ENCODE measurements around the gene NKX2-1. TPM values are rescaled to one million over a fixed set of nuclear protein-coding genes. Genes with fewer than 3 reads are reported as not detected.
"Not testable (repeated sequence)": the region's sequence is repeated elsewhere in the genome, so short reads cannot be mapped to it uniquely, and the experiment has no call there.

The NKX2-1 gene
- total RNA-seq, 4 donors from 2014 or later, result not detected

DNA sequence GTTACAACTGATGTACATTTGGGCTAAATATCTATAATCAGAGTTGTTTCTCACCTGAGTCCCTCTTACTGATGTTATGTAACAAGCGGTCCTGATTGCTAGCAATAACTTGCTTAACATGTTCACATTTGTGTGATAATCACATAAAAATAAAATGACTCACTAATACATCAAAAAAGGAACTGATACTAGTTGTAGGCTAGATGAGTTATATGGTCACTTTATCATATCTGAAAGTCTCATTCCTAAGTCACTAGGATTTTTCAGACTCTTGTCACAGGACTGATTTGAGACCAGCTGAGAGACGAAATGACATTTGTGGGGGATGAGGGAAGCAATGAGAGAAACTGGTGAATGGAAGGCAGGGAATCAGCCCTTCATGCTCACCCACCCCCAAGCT is 34.3 kb downstream of the NKX2-1 start:
- Histone ChIP-seq H3K4me1 (no peaks in the 10 kb centered on the region), H3K27me3 (peaks cover 47% of the 10 kb centered on the region), H3K27ac (no peak overlapping the region), H3K9me3 (no peaks in the 10 kb centered on the region), H3K36me3 (no peaks in the 10 kb centered on the region), H3K4me3 (no peak overlapping the region)
- intact Hi-C loops (cut with DNase I; ENCODE audit: low total_unique reads) (no loop called here), in situ Hi-C loops (cut with MboI; ENCODE audit: low pct_ligation_motif_present in 1 of 4, low pct_unique_long_range_greater_than_20kb in 1 of 4, low sequenced_read_pairs in 3 of 4) (no loop called here)
- no peak for DNase-seq
- 50 to 76% methylated on average over 2 of the region's 2 CpGs for WGBS, 2 donors (ENCODE audit: low coverage in 1 of 2)
- TF ChIP-seq, protein P1, sequence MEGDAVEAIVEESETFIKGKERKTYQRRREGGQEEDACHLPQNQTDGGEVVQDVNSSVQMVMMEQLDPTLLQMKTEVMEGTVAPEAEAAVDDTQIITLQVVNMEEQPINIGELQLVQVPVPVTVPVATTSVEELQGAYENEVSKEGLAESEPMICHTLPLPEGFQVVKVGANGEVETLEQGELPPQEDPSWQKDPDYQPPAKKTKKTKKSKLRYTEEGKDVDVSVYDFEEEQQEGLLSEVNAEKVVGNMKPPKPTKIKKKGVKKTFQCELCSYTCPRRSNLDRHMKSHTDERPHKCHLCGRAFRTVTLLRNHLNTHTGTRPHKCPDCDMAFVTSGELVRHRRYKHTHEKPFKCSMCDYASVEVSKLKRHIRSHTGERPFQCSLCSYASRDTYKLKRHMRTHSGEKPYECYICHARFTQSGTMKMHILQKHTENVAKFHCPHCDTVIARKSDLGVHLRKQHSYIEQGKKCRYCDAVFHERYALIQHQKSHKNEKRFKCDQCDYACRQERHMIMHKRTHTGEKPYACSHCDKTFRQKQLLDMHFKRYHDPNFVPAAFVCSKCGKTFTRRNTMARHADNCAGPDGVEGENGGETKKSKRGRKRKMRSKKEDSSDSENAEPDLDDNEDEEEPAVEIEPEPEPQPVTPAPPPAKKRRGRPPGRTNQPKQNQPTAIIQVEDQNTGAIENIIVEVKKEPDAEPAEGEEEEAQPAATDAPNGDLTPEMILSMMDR (IDR thresholded peaks at IDR 0.05), result no peak
- TF ChIP-seq EP300 (IDR thresholded peaks at IDR 0.05; ENCODE audit: low read depth), result no peak
- no peak for TF ChIP-seq POLR2A (IDR thresholded peaks at IDR 0.05)
- TF ChIP-seq POLR2AphosphoS5 (IDR thresholded peaks at IDR 0.05), result no peak

DNA sequence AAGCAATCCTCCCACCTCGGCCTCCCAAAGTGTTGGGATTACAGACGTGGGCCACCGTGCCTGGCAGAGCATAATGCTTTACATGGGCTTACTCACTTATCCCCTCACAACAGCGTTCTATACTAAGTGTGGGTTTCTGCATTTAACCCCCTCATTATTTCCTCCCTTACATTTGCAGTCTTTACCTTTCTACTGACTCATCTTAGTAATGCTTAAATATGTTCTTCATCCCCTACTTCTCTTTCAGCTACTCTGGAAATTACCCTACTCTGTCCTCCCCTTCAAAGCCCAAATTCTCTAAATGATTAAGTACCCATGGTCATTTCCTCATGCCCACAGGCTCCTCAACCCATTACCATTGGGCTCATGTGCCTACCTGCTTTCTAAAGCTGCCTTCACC is 40.7 kb downstream of the NKX2-1 start:
- intact Hi-C loops (cut with DNase I; ENCODE audit: low total_unique reads), result no loop called here

DNA sequence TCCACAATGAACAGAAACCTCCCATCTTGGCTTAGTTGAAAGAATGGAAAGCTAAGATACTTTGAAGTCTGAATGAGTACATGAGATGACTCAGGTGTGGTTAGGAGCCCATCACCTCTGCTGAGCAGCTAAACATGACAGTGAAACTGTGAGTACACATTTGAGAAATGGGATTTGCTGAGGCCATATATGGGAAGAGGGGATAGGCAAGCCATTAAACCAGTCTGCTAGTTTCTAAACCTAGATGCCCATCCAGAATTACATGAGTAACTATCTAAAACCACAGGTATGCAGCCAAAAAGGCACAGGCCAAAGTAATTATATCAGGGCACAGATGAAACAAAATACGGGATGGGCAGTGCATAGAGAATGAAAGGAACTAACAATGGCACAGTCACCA is 41.2 kb downstream of the NKX2-1 start:
- peaks cover 4% of the 10 kb centered on the region for H3K27me3 ChIP-seq
- no peak for DNase-seq
- H3K27ac ChIP-seq, result no peak overlapping the region
- WGBS, 2 donors (ENCODE audit: low coverage in 1 of 2), result 0% methylated on average over 1 of the region's 1 CpG; no CpG with 5 or more reads in 1 of the 2 donors
- no peaks in the 10 kb centered on the region for H3K9me3 ChIP-seq
- in situ Hi-C loops (cut with MboI; ENCODE audit: low pct_ligation_motif_present in 1 of 4, low pct_unique_long_range_greater_than_20kb in 1 of 4, low sequenced_read_pairs in 3 of 4) (no loop called here), intact Hi-C loops (cut with DNase I; ENCODE audit: low total_unique reads) (no loop called here)
- TF ChIP-seq, protein P1 (IDR thresholded peaks at IDR 0.05), result no peak
- TF ChIP-seq POLR2A (IDR thresholded peaks at IDR 0.05) (no peak), POLR2AphosphoS5 (IDR thresholded peaks at IDR 0.05) (no peak), EP300 (IDR thresholded peaks at IDR 0.05; ENCODE audit: low read depth) (no peak)
- no peaks in the 10 kb centered on the region for H3K4me1 ChIP-seq
- no peak overlapping the region for H3K4me3 ChIP-seq
- no peaks in the 10 kb centered on the region for H3K36me3 ChIP-seq

More for the DNA sequence above, 40.7 kb downstream of the NKX2-1 start:
- H3K36me3 ChIP-seq, result no peaks in the 10 kb centered on the region
- 64 to 81% methylated on average over 3 to 4 of the region's 4 CpGs for WGBS, 2 donors (ENCODE audit: low coverage in 1 of 2)
- no peak overlapping the region for H3K4me3 ChIP-seq
- no peak for DNase-seq
- no peaks in the 10 kb centered on the region for H3K4me1 ChIP-seq
- H3K27ac ChIP-seq, result no peak overlapping the region
- in situ Hi-C loops (cut with MboI; ENCODE audit: low pct_ligation_motif_present in 1 of 4, low pct_unique_long_range_greater_than_20kb in 1 of 4, low sequenced_read_pairs in 3 of 4), result no loop called here
- peaks cover 7% of the 10 kb centered on the region for H3K27me3 ChIP-seq
- TF ChIP-seq, protein P1 (IDR thresholded peaks at IDR 0.05), result no peak
- TF ChIP-seq POLR2A (IDR thresholded peaks at IDR 0.05) (no peak), EP300 (IDR thresholded peaks at IDR 0.05; ENCODE audit: low read depth) (no peak), POLR2AphosphoS5 (IDR thresholded peaks at IDR 0.05) (no peak)
- no peaks in the 10 kb centered on the region for H3K9me3 ChIP-seq

DNA sequence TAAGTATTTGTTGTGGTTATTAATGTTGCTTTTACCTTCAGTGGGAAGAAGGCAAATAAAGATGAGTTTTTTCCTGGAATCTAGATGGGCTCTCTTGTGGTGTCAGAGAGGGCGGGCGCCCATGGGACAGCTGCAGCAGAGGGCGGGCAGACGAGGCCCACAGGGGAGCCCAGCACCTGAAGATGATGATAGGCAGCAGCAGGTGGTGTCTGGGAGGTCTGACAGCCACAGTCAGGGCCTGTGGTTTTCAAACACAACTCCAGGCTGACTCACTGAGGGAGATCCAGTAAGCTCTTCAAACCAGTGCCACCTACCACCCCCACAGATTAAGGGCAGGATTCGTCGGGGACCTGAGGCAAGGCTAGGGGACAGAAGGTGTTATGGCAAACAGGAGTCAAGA is 42.8 kb downstream of the NKX2-1 start:
- in situ Hi-C loops (cut with MboI; ENCODE audit: low pct_ligation_motif_present in 1 of 4, low pct_unique_long_range_greater_than_20kb in 1 of 4, low sequenced_read_pairs in 3 of 4), result no loop called here
- no peaks in the 10 kb centered on the region for H3K4me1 ChIP-seq
- H3K27me3 ChIP-seq, result peaks cover 4% of the 10 kb centered on the region
- WGBS, 2 donors (ENCODE audit: low coverage in 1 of 2), result 75% methylated on average over 6 of the region's 6 CpGs; no CpG with 5 or more reads in 1 of the 2 donors
- H3K36me3 ChIP-seq, result no peaks in the 10 kb centered on the region
- H3K27ac ChIP-seq, result no peak overlapping the region
- TF ChIP-seq POLR2AphosphoS5 (IDR thresholded peaks at IDR 0.05) (no peak), EP300 (IDR thresholded peaks at IDR 0.05; ENCODE audit: low read depth) (no peak), POLR2A (IDR thresholded peaks at IDR 0.05) (no peak)
- TF ChIP-seq, protein P1 (IDR thresholded peaks at IDR 0.05), result no peak
- H3K9me3 ChIP-seq, result no peaks in the 10 kb centered on the region
- intact Hi-C loops (cut with DNase I; ENCODE audit: low total_unique reads), result no loop called here
- DNase-seq, result no peak
- no peak overlapping the region for H3K4me3 ChIP-seq

DNA sequence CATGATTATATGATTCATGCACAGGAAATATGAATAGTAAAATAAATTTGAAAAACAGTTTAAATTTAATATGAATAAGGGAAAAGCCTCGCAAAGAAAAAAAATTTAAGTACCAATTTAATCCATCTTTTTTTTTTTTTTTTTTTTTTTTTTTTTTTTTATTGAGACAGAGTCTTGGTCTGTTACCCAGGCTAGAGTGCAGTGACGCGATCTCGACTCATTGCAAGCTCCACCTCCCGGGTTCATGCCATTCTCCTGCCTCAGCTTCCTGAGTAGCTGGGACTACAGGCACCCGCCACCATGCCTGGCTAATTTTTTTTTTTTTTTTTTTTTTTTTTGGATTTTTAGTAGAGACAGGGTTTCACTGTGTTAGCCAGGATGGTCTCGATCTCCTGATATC is 44.0 kb downstream of the NKX2-1 start:
- H3K27me3 ChIP-seq; H3K4me1 ChIP-seq; H3K4me3 ChIP-seq; intact Hi-C loops (cut with DNase I; ENCODE audit: low total_unique reads); H3K36me3 ChIP-seq; H3K27ac ChIP-seq; H3K9me3 ChIP-seq; DNase-seq; in situ Hi-C loops (cut with MboI; ENCODE audit: low pct_ligation_motif_present in 1 of 4, low pct_unique_long_range_greater_than_20kb in 1 of 4, low sequenced_read_pairs in 3 of 4): not testable (repeated sequence)
- 89 to 100% methylated on average over 1 to 7 of the region's 7 CpGs for WGBS, 2 donors (ENCODE audit: low coverage in 1 of 2)
